ENCODE results near the gene LAIR1. TPM values are rescaled to one million over a fixed set of nuclear protein-coding genes. Genes with fewer than 3 reads are reported as not detected.
A peak's percentile ranks its signal among the peaks of the same experiment; 100 is the strongest.

LAIR1 gene
- total RNA-seq, 6 donors from 2014 or later, result 46.5 to 228 (median 111) TPM

GRCh38 chr19:54339646-54340358, 24.9 kb downstream of the LAIR1 start:
- WGBS, 2 donors, result 49 to 50% methylated on average over 7 to 9 of the region's 9 CpGs
- Histone ChIP-seq H3K4me1 (no peaks in the 10 kb centered on the region), H3K27me3 (no peaks in the 10 kb centered on the region), H3K27ac (no peak overlapping the region), H3K36me3 (no peaks in the 10 kb centered on the region), H3K4me3 (no peak overlapping the region), H3K9me3 (no peaks in the 10 kb centered on the region)
- ATAC-seq (ENCODE audit: low FRiP score in 2 of 2) (peak in 1 of 2 donors; percentile 68), DNase-seq (peak in 1 of 2 donors; percentile 45)
- TF ChIP-seq EP300 (IDR thresholded peaks at IDR 0.05), result no peak

DNA sequence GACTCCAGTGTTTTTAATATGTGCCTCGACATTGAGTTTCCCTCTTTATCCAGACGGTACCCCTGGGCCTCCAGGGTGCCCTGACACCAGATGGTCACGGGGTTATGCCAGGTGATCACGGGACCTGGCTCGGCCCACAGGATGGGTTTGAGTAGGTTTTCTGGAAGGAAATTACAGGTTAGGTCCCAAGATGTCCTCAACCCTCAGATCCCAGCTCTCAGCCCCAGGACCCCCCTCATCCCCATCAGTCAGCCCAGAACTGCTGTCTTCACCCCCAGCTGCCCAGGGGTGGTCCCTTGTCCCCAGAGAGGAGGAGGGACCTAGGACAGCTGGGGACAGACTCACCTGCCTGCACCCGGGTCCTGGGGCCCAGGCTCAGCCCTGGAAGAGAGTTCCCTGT, 26.2 kb downstream of the LAIR1 start:
- Histone ChIP-seq H3K27ac (no peak overlapping the region), H3K4me1 (no peaks in the 10 kb centered on the region), H3K9me3 (no peaks in the 10 kb centered on the region), H3K4me3 (no peak overlapping the region), H3K27me3 (no peaks in the 10 kb centered on the region), H3K36me3 (no peaks in the 10 kb centered on the region)
- TF ChIP-seq EP300 (IDR thresholded peaks at IDR 0.05) (no peak), POLR2AphosphoS5 (IDR thresholded peaks at IDR 0.05) (no peak), POLR2A (IDR thresholded peaks at IDR 0.05) (no peak), CTCF (IDR thresholded peaks at IDR 0.05) (no peak)
- DNase-seq (no peak), ATAC-seq (ENCODE audit: low FRiP score in 2 of 2) (no peak)
- WGBS, 2 donors, result 80 to 81% methylated on average over 5 to 6 of the region's 6 CpGs

DNA sequence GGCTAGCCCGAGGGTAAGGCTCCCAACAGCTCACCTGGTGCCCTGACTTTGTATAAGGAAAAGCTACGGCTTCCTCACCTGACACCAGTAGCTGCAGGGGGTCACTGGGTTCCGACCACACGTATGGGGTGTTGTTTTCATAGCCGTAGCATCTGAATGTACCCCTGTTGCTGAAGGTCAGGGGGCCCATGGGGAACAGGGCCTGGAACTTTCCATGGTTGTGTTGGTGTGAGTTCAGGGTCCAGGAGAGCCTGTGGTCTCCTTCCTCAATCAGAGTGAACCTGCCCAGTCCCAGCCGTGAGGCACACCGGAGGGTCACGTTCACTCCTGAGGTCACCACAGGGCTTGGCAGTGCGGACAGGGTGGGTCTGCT, 26.9 kb downstream of the LAIR1 start:
- Histone ChIP-seq H3K27me3 (no peaks in the 10 kb centered on the region), H3K4me1 (no peaks in the 10 kb centered on the region), H3K9me3 (no peaks in the 10 kb centered on the region), H3K27ac (no peak overlapping the region), H3K4me3 (no peak overlapping the region), H3K36me3 (no peaks in the 10 kb centered on the region)
- no peak for ATAC-seq (ENCODE audit: low FRiP score in 2 of 2)
- DNase-seq, result no peak
- WGBS, 2 donors, result 74 to 79% methylated on average over 5 to 9 of the region's 9 CpGs
- TF ChIP-seq POLR2A (IDR thresholded peaks at IDR 0.05) (no peak), POLR2AphosphoS5 (IDR thresholded peaks at IDR 0.05) (no peak), CTCF (IDR thresholded peaks at IDR 0.05) (no peak), EP300 (IDR thresholded peaks at IDR 0.05) (no peak)

DNA sequence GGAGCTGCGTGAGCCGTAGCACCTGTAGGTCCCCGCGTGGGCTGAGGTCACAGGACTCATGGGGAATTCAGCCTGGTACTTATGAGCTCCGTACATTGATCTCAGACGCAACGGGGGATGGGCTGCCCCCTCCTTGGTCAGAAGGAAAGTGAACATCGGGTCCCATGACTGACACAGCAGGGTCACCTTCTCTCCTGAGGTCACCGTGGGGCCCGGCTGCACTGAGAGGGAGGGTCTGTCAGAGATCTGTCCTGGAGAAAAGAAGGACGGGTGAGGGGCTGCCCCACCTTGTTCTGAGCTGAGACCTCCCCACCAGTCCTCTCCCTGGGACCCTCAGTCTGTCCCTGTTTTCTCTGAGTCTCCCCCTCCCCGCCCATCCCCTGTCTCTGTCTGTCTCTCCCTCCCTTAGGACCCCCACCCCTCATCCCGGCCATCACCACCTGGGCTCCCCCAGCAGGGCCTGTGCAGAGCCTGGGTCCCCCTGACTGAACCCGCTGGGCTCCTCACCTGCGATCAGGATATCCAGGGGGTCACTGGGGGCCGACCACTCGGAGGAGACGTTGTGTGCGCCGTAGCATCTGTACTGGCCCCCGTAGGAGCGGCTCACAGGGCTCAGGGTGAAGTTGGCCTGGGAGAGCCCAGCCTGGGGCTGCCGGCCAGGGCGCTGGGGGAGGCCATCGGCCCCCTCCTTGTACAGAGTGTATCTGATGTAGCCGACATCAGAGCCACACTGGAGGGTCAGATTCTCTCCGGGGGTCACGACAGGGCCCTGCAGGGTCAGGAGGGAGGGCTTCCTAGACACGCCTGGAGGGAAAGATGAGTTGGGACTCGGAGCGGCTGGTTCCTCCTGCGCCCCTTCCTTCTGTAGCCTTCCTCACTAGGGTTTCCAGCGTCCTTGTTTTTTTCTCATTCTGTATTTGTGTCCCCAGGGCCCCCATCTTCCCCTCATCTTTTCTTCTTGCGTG, 27.6 kb downstream of the LAIR1 start:
- H3K4me3 ChIP-seq, result no peak overlapping the region
- 69 to 78% methylated on average over 21 to 26 of the region's 34 CpGs for WGBS, 2 donors
- H3K27ac ChIP-seq, result no peak overlapping the region
- no peaks in the 10 kb centered on the region for H3K4me1 ChIP-seq
- DNase-seq (no peak), ATAC-seq (ENCODE audit: low FRiP score in 2 of 2) (no peak)
- no peaks in the 10 kb centered on the region for H3K9me3 ChIP-seq
- no peaks in the 10 kb centered on the region for H3K36me3 ChIP-seq
- no peak for TF ChIP-seq POLR2A (IDR thresholded peaks at IDR 0.05)
- TF ChIP-seq EP300 (IDR thresholded peaks at IDR 0.05), result no peak
- TF ChIP-seq POLR2AphosphoS5 (IDR thresholded peaks at IDR 0.05), result no peak
- no peaks in the 10 kb centered on the region for H3K27me3 ChIP-seq

- 71 to 73% methylated on average over 12 of the region's 12 CpGs for WGBS, 2 donors
- ATAC-seq (ENCODE audit: low FRiP score in 2 of 2) (peak in 1 of 2 donors; percentile 22), DNase-seq (no peak)
- Histone ChIP-seq H3K27me3 (no peaks in the 10 kb centered on the region), H3K9me3 (no peaks in the 10 kb centered on the region), H3K4me1 (no peaks in the 10 kb centered on the region), H3K27ac (no peak overlapping the region), H3K4me3 (peak overlapping the region in 1 of 4 donors; percentile 8), H3K36me3 (no peaks in the 10 kb centered on the region)
- TF ChIP-seq EP300 (IDR thresholded peaks at IDR 0.05) (no peak), CTCF (IDR thresholded peaks at IDR 0.05) (no peak), POLR2A (IDR thresholded peaks at IDR 0.05) (no peak), POLR2AphosphoS5 (IDR thresholded peaks at IDR 0.05) (no peak)
These were observed 28.5 kb downstream of the LAIR1 start for GRCh38 chr19:54335979-54336892.

All from upper lobe of left lung (tissue), 6 donors.